HepG2 (cell line): ENCODE measurements around the gene CTNNA3.

ENCODE experiments used
- EP300 ChIP-seq, 3 experiments: sonication (generic) in 1 of 3; formaldehyde crosslinking in 1 of 3; IDR thresholded peaks; 2 replicates each; pipeline versions ENCODE4 v1.5.1 to v1.6.1; 2011 to 2020; ENCODE audit warnings: low read depth in 2 of 3, low read length in 2 of 3, borderline replicate concordance in 1 of 3, improper control_type of control experiment in 1 of 3, mild to moderate bottlenecking in 1 of 3, missing genetic modification reagents in 1 of 3, moderate library complexity in 1 of 3
- EZH2 ChIP-seq: conservative IDR thresholded peaks from 2 replicates; pipeline ENCODE4 v1.6.1; 2012; ENCODE audit warnings: mild to moderate bottlenecking, low read depth, low read length, moderate library complexity
- FOXK2 ChIP-seq: fragments of 450-650 bp; IDR thresholded peaks from 2 replicates; pipeline ENCODE4 v1.6.1; 2016
- KLF11 ChIP-seq: IDR thresholded peaks from 2 replicates; pipeline ENCODE4 v1.6.1; 2016; ENCODE audit warnings: missing compliant biosample characterization

DNA sequence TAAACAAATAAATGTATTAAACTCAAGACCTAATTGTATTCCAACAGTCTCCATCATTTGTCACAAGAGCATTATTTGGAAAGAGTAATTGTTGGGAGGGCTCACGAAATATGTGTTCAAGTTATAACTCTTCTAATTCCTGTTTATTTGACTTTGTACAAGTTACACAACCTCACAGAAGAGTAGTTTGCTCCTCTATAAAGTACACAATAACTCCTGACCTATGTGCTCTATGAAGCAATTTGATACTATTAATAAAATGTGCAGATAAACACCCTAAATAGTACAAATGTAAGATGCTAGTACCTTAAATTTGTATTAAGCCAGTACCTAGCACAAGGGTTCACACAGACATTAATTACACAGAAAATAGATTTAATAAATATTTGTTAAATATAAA, 484.3 kb downstream of the CTNNA3 start:
- TF ChIP-seq FOXK2 (no peak), EP300 (IDR thresholded peaks at IDR 0.05; ENCODE audit: low read depth in 2 of 2, low read length in 2 of 2) (no peak), EP300 (CRISPR knock-in tag; IDR thresholded peaks at IDR 0.05; ENCODE audit: borderline replicate concordance) (no peak), EZH2 (no peak), KLF11 (CRISPR knock-in tag) (no peak)
